ENCODE results near the gene ANTXR2.

Gene ANTXR2

DNA sequence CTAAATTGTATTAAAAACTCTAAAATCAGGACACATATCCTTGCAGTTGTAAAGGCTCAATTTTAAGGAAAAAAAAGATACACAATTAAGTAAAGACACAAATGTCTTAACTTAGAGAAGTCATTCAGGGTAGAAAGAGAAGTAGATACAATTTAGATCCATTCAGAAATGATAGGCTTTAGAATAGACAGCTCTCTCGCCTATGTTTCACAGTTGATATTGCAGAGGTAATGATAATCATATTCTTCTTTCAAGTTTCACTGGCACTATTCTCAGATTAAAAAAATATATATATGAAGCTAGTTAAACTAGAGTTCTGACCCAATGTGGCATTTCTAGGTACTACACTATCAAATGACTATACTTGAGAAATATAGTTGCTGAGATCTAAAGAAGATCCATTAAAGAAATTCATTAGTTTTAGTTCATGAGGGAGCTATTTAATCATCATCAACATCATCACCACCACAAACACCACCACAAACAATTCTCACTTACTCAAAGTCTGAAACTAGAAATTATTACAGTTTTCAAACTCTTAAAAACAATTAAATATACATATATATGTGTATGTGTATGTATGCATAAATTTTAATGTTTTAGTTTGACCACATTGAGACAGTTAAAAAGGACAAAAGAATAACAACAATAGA, 93.1 kb downstream of the ANTXR2 start:
- no peak for DNase-seq

DNA sequence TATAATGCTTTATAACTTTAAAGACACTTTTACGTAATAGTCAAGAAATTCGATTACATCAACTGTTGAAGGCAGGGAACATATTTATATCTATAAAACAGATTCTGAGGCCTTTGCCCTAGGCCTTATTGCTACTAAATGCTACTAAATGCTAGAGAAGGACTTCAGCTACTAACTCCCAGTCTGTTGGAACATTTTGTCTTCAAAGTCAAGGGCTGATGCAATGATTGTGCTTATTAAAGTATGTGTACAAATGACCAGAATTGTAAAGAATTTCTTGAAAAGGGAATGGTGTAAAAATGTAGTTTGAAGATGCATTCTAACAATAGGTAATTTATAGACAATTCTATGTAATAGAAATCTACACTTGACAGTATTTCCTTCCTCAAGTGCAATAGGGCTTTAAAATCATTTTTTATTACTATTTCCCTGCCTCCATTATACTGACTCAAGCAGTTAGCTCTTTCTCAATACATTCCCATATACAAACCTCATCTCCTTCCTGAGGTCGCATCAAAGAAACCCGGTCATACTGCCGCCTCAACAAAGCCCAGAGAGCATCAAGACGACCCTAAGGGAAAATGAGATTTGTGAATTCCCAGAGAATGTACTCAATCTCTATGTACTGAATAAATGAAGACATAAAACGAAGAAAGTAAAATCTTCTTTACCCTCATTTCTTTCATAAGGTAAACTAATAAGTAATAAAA, 95.7 kb downstream of the ANTXR2 start:
- no peak for DNase-seq

DNA sequence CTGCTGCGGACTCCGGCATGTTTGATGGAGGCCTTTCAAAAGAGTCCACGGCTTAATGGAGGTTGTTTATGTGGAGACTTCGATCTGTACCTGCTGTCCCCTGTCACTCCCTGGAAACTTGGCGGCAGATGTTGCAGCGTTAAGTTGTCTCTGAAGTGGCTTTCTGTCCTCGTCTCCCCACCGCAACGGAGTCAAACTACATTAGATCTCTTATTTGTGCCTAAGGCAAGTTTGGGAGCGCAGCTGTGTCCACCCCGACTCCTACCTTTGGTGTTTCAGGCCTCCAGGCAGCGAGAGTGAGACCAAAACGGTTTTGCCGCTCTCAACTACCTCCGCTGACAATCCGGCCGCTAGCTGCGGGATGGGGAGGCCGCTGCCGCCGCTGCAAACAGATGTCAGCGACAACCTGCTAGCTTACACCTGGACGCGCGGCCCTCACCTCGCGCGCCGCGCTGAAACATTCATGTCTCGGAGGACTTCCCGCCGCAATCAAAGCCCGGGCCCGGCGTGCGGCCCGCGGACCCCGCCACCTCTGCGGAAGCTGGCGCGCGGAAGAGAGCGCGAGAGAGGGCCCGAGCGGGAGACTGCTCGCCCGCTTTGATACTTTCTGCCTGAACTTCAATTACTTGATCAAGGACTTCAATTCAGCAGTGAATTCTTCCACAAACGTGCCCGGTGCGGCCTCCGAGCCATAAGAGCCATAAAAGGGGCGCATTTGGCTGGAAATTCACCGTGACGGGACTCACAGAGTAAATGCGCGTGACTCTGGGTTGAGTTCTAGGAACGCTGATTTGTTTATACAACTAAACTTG, 108.4 kb downstream of the ANTXR2 start:
- DNase-seq = no peak

DNA sequence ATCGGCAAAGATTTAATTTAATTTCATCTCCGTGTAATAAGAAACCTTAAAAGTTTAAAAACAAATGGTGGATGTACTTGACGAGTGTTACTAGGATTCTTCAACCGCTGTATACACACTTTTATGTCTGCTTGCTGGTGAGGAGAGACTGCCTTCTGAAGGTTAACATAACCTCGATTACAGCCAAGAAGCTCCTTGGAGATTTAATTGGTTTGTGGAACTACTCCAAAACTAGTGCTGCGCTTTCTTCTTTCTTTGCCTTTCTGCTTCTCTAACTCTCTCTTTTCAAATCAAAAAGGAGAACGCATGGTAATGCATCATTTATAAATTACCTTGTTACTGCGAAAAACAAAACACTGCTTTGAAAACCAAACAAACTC, 109.0 kb downstream of the ANTXR2 start:
- DNase-seq = no peak

GRCh38 chr4:79959652-79960051, 113.4 kb downstream of the ANTXR2 start:
- no peak for DNase-seq

DNA sequence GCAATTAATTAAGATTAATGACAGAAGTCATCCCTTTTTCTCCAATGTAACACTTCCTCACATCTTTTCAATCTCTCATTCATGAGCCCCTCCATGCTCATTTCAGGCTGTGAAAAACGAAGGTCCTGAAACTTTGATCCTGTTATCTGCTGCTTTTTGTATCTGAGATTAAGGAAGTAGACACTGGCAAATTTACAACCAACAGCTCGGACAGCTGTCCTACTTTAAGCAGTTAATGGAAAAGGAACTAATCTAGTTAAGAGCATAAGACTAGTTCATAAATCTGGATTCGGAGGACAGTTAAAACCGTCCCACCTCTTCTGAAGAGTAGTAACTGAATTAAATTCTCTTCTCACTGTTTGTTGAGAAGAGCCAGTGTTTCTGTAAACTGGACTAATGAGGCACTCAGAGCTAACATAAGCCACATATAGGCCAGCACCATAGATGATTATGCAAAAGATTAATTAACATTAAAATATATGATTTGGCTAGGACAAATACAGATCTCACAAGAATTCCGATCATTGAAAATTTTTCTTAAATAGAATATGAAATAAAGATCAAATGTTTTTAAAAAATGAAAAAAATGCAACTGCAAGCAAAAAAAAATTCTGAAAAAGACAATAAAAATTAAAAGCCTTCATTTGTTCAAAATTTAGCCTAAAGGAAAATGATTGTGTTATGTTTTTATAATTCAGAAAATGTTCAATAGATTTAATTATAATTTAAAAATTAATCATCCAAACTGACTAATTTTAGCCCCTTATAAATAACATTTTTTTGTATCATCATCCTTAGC, 114.4 kb downstream of the ANTXR2 start:
- no peak for DNase-seq

GRCh38 chr4:79949178-79949577, 123.9 kb downstream of the ANTXR2 start:
- DNase-seq = no peak

DNA sequence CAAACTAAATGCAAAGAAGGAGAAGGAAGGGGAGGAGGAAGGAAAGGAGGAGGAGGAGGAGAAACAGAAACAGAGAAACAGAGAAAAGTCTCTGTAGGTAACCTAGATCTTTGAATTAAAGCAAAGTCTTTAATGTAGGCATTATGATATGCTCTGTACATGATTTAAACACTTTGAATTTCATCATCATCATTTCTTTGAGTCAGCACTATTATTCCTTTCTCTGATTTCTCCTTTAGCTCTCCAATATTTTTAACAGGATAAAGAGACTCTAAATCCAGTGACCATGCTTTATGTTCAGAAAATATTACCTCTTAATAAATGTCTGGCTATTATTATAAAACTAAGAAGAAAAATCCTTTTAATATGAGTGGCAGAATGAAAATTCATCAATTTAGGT, 124.3 kb downstream of the ANTXR2 start:
- no peak for DNase-seq

- no peak for DNase-seq
Observed at GRCh38 chr4:79948261-79948660, 124.8 kb downstream of the ANTXR2 start.

DNA sequence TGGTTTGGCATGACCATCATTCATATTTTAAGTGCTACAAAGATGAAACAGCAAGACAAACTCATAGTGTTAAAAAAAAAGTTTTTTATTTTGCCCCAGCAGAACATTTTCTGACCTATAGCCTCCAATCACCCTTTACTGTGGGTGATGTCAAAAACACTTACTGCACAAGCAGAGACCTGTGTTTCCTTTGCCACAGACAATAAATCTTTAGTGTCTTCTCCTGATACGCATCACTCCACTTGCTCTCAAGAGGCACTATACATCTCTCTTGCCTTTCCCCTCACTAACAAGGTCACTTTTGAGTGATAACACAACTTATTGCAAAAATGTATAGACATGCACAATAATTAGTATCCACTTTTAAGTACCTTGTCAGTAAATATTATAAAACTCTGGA, 125.6 kb downstream of the ANTXR2 start:
- no peak for DNase-seq

- no peak for DNase-seq
Observed at GRCh38 chr4:79935274-79935673, 137.8 kb downstream of the ANTXR2 start.

GRCh38 chr4:79934660-79935059, 138.4 kb downstream of the ANTXR2 start:
- no peak for DNase-seq

- DNase-seq = peak; percentile 10
Observed at GRCh38 chr4:79927931-79928330, 145.1 kb downstream of the ANTXR2 start.

DNA sequence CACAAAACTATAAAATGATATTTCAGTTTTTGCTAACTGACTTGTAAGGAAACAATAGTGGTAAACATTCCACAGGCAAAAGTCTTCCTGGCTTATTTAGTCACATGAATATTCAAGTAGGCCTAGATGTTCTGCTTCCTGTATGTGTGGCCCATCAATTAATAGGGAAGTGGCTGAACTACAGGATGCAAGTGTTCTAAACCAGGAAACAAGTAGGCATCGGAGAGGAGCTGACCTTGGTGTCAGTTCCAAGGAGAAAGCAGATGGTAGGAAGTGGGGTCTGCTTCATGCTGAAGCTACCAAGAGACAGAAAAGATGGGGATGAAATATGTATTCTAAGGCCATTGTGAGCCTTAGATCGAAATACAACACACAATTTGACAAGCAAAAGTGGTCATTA, 149.7 kb downstream of the ANTXR2 start:
- no peak for DNase-seq

- DNase-seq = no peak
Observed at GRCh38 chr4:79922011-79922410, 151.0 kb downstream of the ANTXR2 start.

DNA sequence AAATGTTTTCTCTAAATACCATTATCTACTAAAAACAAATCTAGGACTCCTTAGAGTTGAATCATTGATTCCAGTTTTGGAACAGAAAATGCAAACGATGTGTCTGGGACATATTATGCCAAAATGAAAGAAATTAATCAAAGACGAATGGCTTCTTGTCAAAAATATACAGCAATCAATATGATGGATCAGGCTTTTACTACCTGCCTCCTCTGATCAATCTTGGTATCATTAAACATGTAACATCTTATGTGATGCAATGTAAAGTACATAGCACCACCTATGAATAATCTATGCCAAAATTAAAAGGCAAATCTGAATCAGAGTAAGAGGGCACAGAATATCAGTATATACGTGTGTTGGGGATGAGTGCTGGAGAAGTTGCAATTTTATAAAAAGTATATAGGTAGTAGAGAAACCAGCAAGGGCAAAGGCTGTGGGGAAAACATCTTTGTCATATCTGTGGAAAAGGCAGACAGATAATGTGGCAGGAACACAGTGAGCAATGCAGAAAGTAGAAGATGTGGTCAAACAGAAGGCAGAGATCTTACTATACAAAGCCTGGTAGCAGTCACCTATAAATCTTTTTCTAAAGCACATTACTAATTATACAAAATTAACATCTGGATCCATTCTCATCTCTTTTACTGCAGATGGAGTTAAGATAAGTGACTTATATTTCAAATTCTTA, 152.7 kb downstream of the ANTXR2 start:
- peak; percentile 7 for DNase-seq

GRCh38 chr4:79918292-79918691, 154.7 kb downstream of the ANTXR2 start:
- no peak for DNase-seq

DNA sequence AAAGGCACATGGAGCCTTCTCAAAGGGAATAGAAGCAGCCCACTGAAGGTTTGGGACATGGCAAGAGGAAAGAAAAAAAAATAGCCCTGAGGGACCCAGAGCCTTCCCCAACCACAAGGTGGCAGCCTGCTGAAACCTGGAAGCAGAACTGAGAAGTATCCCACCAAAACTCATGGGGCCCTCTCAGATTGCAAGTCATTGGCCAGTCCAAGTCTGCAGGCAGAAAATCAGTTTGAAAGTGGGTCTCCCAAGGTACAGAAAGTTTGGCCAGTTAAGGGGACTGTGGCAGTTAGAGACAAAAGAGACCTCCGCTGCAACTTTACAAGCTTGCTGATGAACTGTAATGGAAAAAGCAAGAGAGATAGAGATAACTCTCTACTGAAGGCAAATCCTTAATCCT, 155.8 kb downstream of the ANTXR2 start:
- peak; percentile 47 for DNase-seq

DNA sequence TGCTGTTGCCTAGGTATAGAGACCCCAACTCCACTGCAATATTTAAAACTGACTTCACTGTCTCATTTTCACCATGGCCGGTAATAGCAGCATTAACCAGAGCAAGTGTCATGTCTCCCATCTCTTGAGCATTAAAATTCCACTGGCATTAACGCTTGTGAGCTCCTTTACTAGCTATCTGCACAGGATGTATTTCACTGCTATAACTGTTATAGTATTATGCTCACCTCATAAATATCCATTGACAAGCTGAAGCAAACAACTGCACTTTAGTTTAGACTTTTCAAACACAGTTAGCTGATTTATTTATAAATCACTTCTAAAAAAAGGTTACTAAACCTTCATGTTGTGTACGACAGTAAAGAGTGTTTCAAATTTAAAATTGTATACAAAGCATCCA, 157.8 kb downstream of the ANTXR2 start:
- DNase-seq = no peak

- DNase-seq = peak; percentile 4
Observed at GRCh38 chr4:79913581-79913980, 159.4 kb downstream of the ANTXR2 start.

- no peak for DNase-seq
Observed at GRCh38 chr4:79907001-79907400, 166.0 kb downstream of the ANTXR2 start.

DNA sequence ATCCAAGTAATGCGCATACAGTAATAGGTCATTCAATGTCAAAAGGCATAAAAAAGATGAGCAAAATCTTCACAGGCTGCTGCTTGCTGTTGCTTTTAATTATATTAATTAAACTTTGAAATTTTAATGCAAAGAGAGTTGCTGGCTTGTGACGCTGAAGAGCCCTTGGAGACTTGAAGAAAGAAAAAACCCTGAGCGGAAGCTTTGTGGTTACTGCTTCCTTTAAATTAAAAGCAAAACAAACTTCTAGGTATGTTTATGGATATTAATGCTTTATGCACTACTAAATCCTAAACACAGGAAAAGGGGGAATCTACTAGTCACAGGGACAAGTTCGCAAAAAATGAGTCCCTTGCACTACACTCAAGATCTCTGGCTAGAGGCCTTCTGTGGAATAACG, 166.7 kb downstream of the ANTXR2 start:
- DNase-seq = no peak

DNA sequence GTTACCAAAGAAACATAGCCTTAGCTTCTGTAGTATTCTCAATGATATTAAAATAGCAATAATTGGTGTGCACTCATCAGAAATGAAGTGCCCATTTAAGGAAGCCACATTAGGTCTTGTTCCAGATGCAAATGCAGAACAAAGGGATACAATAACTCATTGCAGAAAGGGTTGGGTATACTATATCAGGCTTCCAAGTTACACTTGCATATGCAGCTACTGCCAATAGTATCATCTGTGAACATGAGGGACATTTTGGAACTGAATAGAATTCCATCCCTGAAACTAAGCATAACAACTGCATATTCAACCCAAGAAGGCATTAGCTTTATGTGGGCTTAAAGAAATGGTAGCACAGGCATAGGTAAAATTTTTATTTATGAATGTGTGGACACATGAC, 167.8 kb downstream of the ANTXR2 start:
- no peak for DNase-seq

Data from activated CD4-positive, alpha-beta T cell treated with anti-CD3 and anti-CD28 coated beads, Interleukin-2, amount 50 U/mL, for 16 hours (primary cell).